Nephron progenitor cell (in vitro differentiated cells): ENCODE data around the gene METTL25B.

Source experiments
- DNase-seq: peaks from one replicate; pipeline ENCODE4 v3.0.0; 2021
- H3K27ac Mint-ChIP-seq: 2 replicates; pipeline ENCODE4 v1.8.0; 2021; ENCODE audit warnings: mild to moderate bottlenecking, moderate library complexity, mixed read lengths
- H3K27me3 Mint-ChIP-seq: 2 replicates; pipeline ENCODE4 v1.8.0; 2021; ENCODE audit warnings: mild to moderate bottlenecking, low read depth, mixed read lengths; ENCODE audit not compliant: poor library complexity
- H3K36me3 Mint-ChIP-seq: 2 replicates; pipeline ENCODE4 v1.8.0; 2021; ENCODE audit warnings: low read depth, mixed read lengths
- H3K4me1 Mint-ChIP-seq: 2 replicates; pipeline ENCODE4 v1.8.0; 2021; ENCODE audit warnings: mixed read lengths
- H3K4me3 Mint-ChIP-seq: 2 replicates; pipeline ENCODE4 v1.8.0; 2021; ENCODE audit warnings: mild to moderate bottlenecking, moderate library complexity, mixed read lengths
- H3K9me3 Mint-ChIP-seq: 2 replicates; pipeline ENCODE4 v1.8.0; 2021; ENCODE audit warnings: mild to moderate bottlenecking, moderate library complexity, mixed read lengths
- CTCF ChIP-seq: fragments of 200-600 bp; sonication (generic); IDR thresholded peaks from 2 replicates; pipeline ENCODE4 v1.5.0; 2021; ENCODE audit warnings: antibody characterized with exemption

Gene METTL25B

GRCh38 chr1:156727926-156728598 lies at the start of gene METTL25B:
TSS of gene METTL25B (plus strand) at chr1:156728469. CDS start at chr1:156729105, 636 bp downstream.
- H3K27ac Mint-ChIP-seq, result peak within 1 kb of the TSS; percentile 99
- peaks cover 33% of the 10 kb centered on the region for H3K4me1 Mint-ChIP-seq
- peaks cover 23% of the 10 kb centered on the region for H3K36me3 Mint-ChIP-seq

GRCh38 chr1:156680056-156680455 lies 48.2 kb upstream of the METTL25B start:
- Mint-ChIP-seq H3K27ac (no peak overlapping the region), H3K36me3 (peaks cover under 1% of the 10 kb centered on the region), H3K4me1 (peaks cover 49% of the 10 kb centered on the region), H3K4me3 (no peak overlapping the region), H3K27me3 (peaks cover 40% of the 10 kb centered on the region), H3K9me3 (no peaks in the 10 kb centered on the region)
- no peak for DNase-seq
- no peak for TF ChIP-seq CTCF

More at GRCh38 chr1:156727926-156728598, at the start of gene METTL25B:
- H3K27me3 Mint-ChIP-seq, result no peaks in the 10 kb centered on the region
- no peak within 1 kb of the TSS for H3K4me3 Mint-ChIP-seq
- DNase-seq, result peak; percentile 78
- H3K9me3 Mint-ChIP-seq, result no peaks in the 10 kb centered on the region
- no peak for TF ChIP-seq CTCF

- peaks cover 42% of the 10 kb centered on the region for H3K27me3 Mint-ChIP-seq
- peaks cover 38% of the 10 kb centered on the region for H3K4me1 Mint-ChIP-seq
- no peaks in the 10 kb centered on the region for H3K36me3 Mint-ChIP-seq
- no peak for TF ChIP-seq CTCF
- H3K4me3 Mint-ChIP-seq, result no peak overlapping the region
- no peaks in the 10 kb centered on the region for H3K9me3 Mint-ChIP-seq
- no peak overlapping the region for H3K27ac Mint-ChIP-seq
- DNase-seq, result no peak
These were observed 46.9 kb upstream of the METTL25B start for GRCh38 chr1:156681196-156681960.

- H3K27ac Mint-ChIP-seq, result no peak overlapping the region
- H3K4me1 Mint-ChIP-seq, result peaks cover 35% of the 10 kb centered on the region
- H3K9me3 Mint-ChIP-seq, result no peaks in the 10 kb centered on the region
- peaks cover 42% of the 10 kb centered on the region for H3K27me3 Mint-ChIP-seq
- TF ChIP-seq CTCF, result no peak
- DNase-seq, result no peak
- no peaks in the 10 kb centered on the region for H3K36me3 Mint-ChIP-seq
- H3K4me3 Mint-ChIP-seq, result no peak overlapping the region
These were observed 45.9 kb upstream of the METTL25B start for GRCh38 chr1:156682166-156682890.

- DNase-seq, result no peak
- no peak overlapping the region for H3K4me3 Mint-ChIP-seq
These were observed 44.0 kb upstream of the METTL25B start for GRCh38 chr1:156684227-156684782.

More at GRCh38 chr1:156684227-156684782, 44.0 kb upstream of the METTL25B start:
- no peak for TF ChIP-seq CTCF
- Mint-ChIP-seq H3K27me3 (peaks cover 26% of the 10 kb centered on the region), H3K4me1 (peaks cover 31% of the 10 kb centered on the region), H3K27ac (no peak overlapping the region), H3K9me3 (no peaks in the 10 kb centered on the region), H3K36me3 (no peaks in the 10 kb centered on the region)
